ENCODE measurements around the gene CHD6. TPM values are rescaled to one million over a fixed set of nuclear protein-coding genes. Genes with fewer than 3 reads are reported as not detected.

Gene CHD6
- total RNA-seq, 1 experiment from 2014 or later: 51.1 TPM

DNA sequence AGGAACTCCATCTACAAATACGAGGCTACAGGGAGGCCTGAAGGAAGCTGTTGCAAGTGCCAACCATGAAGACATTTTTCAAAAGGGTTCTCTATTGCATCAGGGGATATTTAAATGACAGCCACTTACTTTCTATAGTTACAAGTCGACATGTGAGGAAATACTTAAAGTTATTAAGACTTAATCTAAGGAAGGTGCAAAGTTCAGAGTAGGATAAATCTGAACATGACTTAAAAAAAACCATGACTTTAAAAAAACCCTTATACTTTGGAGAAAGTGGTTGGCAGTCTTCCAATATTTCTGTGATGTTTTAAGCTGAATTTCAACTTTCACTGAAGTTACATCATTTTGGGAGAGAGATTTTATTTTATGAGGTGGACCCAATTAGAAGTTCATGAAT, 195.2 kb downstream of the CHD6 start:
- CTCF ChIA-PET: interaction anchor here (0.7 kb wide), 2 partner anchors 34 to 88 kb away, joined by 4 to 19 read pairs; no protein-coding TSS in a partner anchor
- TF ChIP-seq, protein P1, sequence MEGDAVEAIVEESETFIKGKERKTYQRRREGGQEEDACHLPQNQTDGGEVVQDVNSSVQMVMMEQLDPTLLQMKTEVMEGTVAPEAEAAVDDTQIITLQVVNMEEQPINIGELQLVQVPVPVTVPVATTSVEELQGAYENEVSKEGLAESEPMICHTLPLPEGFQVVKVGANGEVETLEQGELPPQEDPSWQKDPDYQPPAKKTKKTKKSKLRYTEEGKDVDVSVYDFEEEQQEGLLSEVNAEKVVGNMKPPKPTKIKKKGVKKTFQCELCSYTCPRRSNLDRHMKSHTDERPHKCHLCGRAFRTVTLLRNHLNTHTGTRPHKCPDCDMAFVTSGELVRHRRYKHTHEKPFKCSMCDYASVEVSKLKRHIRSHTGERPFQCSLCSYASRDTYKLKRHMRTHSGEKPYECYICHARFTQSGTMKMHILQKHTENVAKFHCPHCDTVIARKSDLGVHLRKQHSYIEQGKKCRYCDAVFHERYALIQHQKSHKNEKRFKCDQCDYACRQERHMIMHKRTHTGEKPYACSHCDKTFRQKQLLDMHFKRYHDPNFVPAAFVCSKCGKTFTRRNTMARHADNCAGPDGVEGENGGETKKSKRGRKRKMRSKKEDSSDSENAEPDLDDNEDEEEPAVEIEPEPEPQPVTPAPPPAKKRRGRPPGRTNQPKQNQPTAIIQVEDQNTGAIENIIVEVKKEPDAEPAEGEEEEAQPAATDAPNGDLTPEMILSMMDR (conservative IDR thresholded peaks at IDR 0.05): no peak
- TF ChIP-seq EZH2 (IDR thresholded peaks at IDR 0.05; ENCODE audit: low read depth): no peak
- H3K36me3 ChIP-seq (ENCODE audit: low read depth): peaks cover 29% of the 10 kb centered on the region; the same call in 1 of the 2 replicates
- no TSS peak for BruUV-seq (replicated peaks)
- no peaks in the 10 kb centered on the region for H3K79me2 ChIP-seq (ENCODE audit: low read depth)
- no peak for DNase-seq
- H2AFZ ChIP-seq: no peak overlapping the region
- H3K4me1 ChIP-seq (replicated peaks; ENCODE audit: insufficient read depth): no peaks in the 10 kb centered on the region
- no peak overlapping the region for H3K4me2 ChIP-seq
- no peak overlapping the region for H3K27ac ChIP-seq
- no peaks in the 10 kb centered on the region for H3K9me2 ChIP-seq (ENCODE audit: insufficient read depth)
- H4K20me1 ChIP-seq (ENCODE audit: insufficient read depth): no peaks in the 10 kb centered on the region
- no peak overlapping the region for H3K4me3 ChIP-seq
- POLR2A ChIA-PET (ENCODE audit: unreplicated experiment): no interaction called here
- H3K9me3 ChIP-seq (ENCODE audit: insufficient read depth, low read depth): no peaks in the 10 kb centered on the region
- intact Hi-C loops (cut with micrococcal nuclease; ENCODE audit: unreplicated experiment): no loop called here
- H3K27me3 ChIP-seq (ENCODE audit: insufficient read depth, low read depth): no peaks in the 10 kb centered on the region
- H3F3A ChIP-seq (ENCODE audit: insufficient read depth, low read depth): no peaks in the 10 kb centered on the region

DNA sequence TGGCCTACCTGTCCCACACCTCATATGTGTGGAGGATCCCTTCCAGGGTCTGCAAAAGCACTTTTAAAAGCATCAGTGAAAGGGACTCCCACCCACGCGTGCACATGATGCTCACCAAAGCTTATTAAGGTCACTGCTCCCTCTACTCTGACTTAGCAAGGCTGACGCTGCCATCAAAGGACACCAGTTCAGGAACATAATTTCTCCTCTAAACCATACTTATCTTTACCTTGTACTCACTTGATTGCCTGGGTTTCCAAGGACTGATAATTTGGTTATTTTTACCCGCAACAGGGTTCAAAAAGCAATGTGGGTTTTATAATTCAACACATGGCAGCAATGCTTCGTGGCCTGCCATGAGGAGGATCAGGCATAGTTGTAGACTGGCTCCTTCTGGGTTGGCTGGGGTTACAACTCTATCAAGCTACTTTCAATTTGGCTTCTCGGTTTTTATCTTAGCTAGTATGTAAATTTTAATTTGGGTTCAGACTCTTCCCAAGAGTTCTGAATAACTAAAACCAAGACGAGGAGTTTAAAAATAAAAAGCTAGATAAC, 199.4 kb downstream of the CHD6 start:
- CTCF ChIA-PET: no interaction called here
- BruUV-seq (replicated peaks): no TSS peak
- no peak overlapping the region for H2AFZ ChIP-seq
- H3F3A ChIP-seq (ENCODE audit: insufficient read depth, low read depth): no peaks in the 10 kb centered on the region
- H3K79me2 ChIP-seq (ENCODE audit: low read depth): no peaks in the 10 kb centered on the region
- H3K9me3 ChIP-seq (ENCODE audit: insufficient read depth, low read depth): no peaks in the 10 kb centered on the region
- TF ChIP-seq, protein P1 (conservative IDR thresholded peaks at IDR 0.05): no peak
- no peak for TF ChIP-seq EZH2 (IDR thresholded peaks at IDR 0.05; ENCODE audit: low read depth)
- no peak overlapping the region for H3K4me3 ChIP-seq
- H3K4me2 ChIP-seq: no peak overlapping the region
- intact Hi-C loops (cut with micrococcal nuclease; ENCODE audit: unreplicated experiment): no loop called here
- no peak for DNase-seq
- no peaks in the 10 kb centered on the region for H3K27me3 ChIP-seq (ENCODE audit: insufficient read depth, low read depth)
- H3K36me3 ChIP-seq (ENCODE audit: low read depth): peaks cover 33% of the 10 kb centered on the region; the same call in 1 of the 2 replicates
- POLR2A ChIA-PET (ENCODE audit: unreplicated experiment): no interaction called here
- no peak overlapping the region for H3K27ac ChIP-seq
- no peaks in the 10 kb centered on the region for H3K9me2 ChIP-seq (ENCODE audit: insufficient read depth)
- no peaks in the 10 kb centered on the region for H3K4me1 ChIP-seq (replicated peaks; ENCODE audit: insufficient read depth)
- no peaks in the 10 kb centered on the region for H4K20me1 ChIP-seq (ENCODE audit: insufficient read depth)

DNA sequence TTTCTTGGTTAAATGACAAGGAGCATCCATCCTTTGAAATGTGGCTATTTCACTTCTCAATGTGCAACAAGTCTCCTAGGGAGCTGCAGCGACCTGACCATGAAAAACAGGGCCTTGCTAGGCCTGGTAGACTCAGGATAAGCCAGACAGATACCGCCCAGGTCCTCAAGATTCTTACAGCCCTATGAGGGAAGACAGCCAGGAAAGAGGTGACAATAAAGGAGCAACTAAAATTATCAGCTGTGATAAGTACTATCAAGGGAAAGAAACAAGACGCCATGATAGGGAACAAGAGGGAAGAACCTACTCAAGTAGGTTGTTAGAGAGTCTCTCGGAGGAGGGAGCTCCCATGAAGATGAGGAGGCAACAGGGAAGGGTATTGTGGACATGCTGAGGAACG, 200.1 kb downstream of the CHD6 start:
- H3K36me3 ChIP-seq (ENCODE audit: low read depth): peaks cover 33% of the 10 kb centered on the region; the same call in 1 of the 2 replicates
- intact Hi-C loops (cut with micrococcal nuclease; ENCODE audit: unreplicated experiment): no loop called here
- CTCF ChIA-PET: no interaction called here

More for the DNA sequence above, 200.1 kb downstream of the CHD6 start:
- TF ChIP-seq, protein P1 (conservative IDR thresholded peaks at IDR 0.05): no peak
- TF ChIP-seq EZH2 (IDR thresholded peaks at IDR 0.05; ENCODE audit: low read depth): no peak
- BruUV-seq (replicated peaks): no TSS peak
- Histone ChIP-seq H3K27ac (no peak overlapping the region), H3K9me2 (ENCODE audit: insufficient read depth) (no peaks in the 10 kb centered on the region), H3K4me3 (no peak overlapping the region), H3K9me3 (ENCODE audit: insufficient read depth, low read depth) (no peaks in the 10 kb centered on the region), H2AFZ (no peak overlapping the region), H3K79me2 (ENCODE audit: low read depth) (no peaks in the 10 kb centered on the region), H3K4me1 (replicated peaks; ENCODE audit: insufficient read depth) (no peaks in the 10 kb centered on the region), H3K4me2 (no peak overlapping the region), H3K27me3 (ENCODE audit: insufficient read depth, low read depth) (no peaks in the 10 kb centered on the region), H4K20me1 (ENCODE audit: insufficient read depth) (no peaks in the 10 kb centered on the region), H3F3A (ENCODE audit: insufficient read depth, low read depth) (no peaks in the 10 kb centered on the region)
- no peak for DNase-seq
- POLR2A ChIA-PET (ENCODE audit: unreplicated experiment): no interaction called here

Measured in PC-9 (cell line).